Measurements from ENCODE around the gene GINS3.
"Not testable (repeated sequence)": the region's sequence is repeated elsewhere in the genome, so short reads cannot be mapped to it uniquely, and the experiment has no call there.

GINS3 gene

GRCh38 chr16:58393138-58393504, 850 bp downstream of the GINS3 start:
- DNase-seq: no peak

- not testable (repeated sequence) for DNase-seq
Measured at GRCh38 chr16:58396897-58397296, 4.6 kb downstream of the GINS3 start.

- no peak for DNase-seq
Measured at GRCh38 chr16:58399718-58400633, 7.7 kb downstream of the GINS3 start.

- not testable (repeated sequence) for DNase-seq
Measured at GRCh38 chr16:58401305-58401704, 9.0 kb downstream of the GINS3 start.

GRCh38 chr16:58402796-58403195, 10.5 kb downstream of the GINS3 start:
- DNase-seq: no peak

- DNase-seq: no peak
Measured at GRCh38 chr16:58409316-58409973, 17.2 kb downstream of the GINS3 start.

- DNase-seq: no peak
Measured at GRCh38 chr16:58411336-58411735, 19.1 kb downstream of the GINS3 start.

- DNase-seq: no peak
Measured at GRCh38 chr16:58411736-58412614, 19.7 kb downstream of the GINS3 start.

- DNase-seq: not testable (repeated sequence)
Measured at GRCh38 chr16:58412615-58412970, 20.3 kb downstream of the GINS3 start.

GRCh38 chr16:58413359-58413758, 21.1 kb downstream of the GINS3 start:
- no peak for DNase-seq

- DNase-seq: no peak
Measured at GRCh38 chr16:58415003-58415402, 22.7 kb downstream of the GINS3 start.

GRCh38 chr16:58415961-58416360, 23.7 kb downstream of the GINS3 start:
- not testable (repeated sequence) for DNase-seq

- no peak for DNase-seq
Measured at GRCh38 chr16:58417035-58417434, 24.8 kb downstream of the GINS3 start.

GRCh38 chr16:58417600-58417999, 25.3 kb downstream of the GINS3 start:
- DNase-seq: peak; percentile 0

- no peak for DNase-seq
Measured at GRCh38 chr16:58418026-58418425, 25.8 kb downstream of the GINS3 start.

GRCh38 chr16:58418601-58419000, 26.3 kb downstream of the GINS3 start:
- no peak for DNase-seq

- DNase-seq: no peak
Measured at GRCh38 chr16:58419241-58419990, 27.1 kb downstream of the GINS3 start.

- no peak for DNase-seq
Measured at GRCh38 chr16:58421059-58421458, 28.8 kb downstream of the GINS3 start.

GRCh38 chr16:58421529-58421928, 29.3 kb downstream of the GINS3 start:
- DNase-seq: no peak

GRCh38 chr16:58422809-58423208, 30.5 kb downstream of the GINS3 start:
- DNase-seq: no peak

GRCh38 chr16:58425245-58425644, 33.0 kb downstream of the GINS3 start:
- DNase-seq: no peak

- DNase-seq: no peak
Measured at GRCh38 chr16:58425756-58426494, 33.7 kb downstream of the GINS3 start.
